Erythroblast (primary cell): ENCODE measurements around the gene FPGS.
"Not testable (repeated sequence)": the region's sequence is repeated elsewhere in the genome, so short reads cannot be mapped to it uniquely, and the experiment has no call there.

Experiments used
- DNase-seq, 2 experiments: peaks; one replicate each; lab custom pipeline; 2025; lab: John Stamatoyannopoulos, UW
- GATA1 ChIP-seq: IDR thresholded peaks from 2 replicates; pipeline ENCODE4 v1.6.1; 2011; ENCODE audit warnings: low read depth, mild to moderate bottlenecking, control low read depth, low read length, moderate library complexity
- POLR2A ChIP-seq: IDR thresholded peaks from 2 replicates; pipeline ENCODE4 v1.6.1; 2011; ENCODE audit warnings: mild to moderate bottlenecking, low read length

Gene FPGS

DNA sequence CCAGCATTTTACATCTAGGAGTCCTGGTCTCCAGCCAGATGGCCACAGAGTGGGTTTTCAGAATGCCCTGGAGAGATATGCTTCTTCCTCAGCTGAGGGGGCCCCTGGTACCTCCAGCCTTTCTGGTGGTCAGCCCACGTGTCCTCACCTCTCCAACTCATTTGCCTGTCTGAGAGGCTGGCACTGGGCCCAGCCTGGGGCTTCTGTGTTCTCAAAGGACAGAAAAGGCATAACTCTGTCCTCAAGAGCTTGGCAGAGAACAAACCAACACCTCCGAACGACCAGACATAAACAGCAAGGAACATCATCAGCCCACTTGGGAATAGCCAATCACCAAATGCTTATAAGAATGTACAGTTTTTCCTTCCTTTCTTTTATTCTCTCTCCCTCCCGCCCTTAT is 34.7 kb downstream of the FPGS start:
- no peak for DNase-seq
- no peak for TF ChIP-seq GATA1
- no peak for TF ChIP-seq POLR2A

DNA sequence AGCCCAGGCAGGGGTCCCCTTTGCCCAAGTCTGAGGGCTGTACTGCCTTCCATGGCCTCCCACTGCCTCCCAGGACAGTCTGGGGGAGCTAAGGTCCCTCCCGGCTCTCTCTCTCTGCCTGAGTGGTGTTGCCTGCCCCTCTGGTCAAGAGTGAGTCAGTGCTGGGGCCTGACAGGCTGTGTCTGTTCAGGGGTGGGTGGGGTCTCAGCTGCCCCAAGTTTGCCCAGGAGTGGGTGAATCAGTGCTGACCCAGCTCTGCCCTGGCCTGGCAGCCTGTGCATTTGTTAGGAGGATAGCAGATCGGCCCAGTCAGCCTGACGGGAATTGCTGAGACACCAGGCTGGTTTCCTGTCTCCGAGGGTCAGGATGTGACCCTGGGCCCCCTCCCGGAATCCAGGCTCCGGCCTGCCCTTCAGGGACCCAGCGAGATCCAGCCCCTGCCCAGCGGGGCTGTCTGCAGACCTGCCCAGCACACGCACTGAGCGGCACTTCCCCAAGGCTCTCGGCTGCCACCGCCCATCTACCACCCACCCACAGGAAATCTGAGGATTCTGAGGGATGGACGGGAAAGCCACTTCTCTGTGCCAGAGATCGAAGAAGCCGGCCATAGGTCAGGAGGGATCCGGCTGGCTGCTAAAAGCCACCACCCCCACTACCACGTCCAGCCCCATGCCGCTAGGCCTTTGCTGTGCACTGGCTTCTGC is 35.8 kb downstream of the FPGS start:
- TF ChIP-seq GATA1, result no peak
- no peak for TF ChIP-seq POLR2A
- no peak for DNase-seq

- TF ChIP-seq POLR2A, result no peak
- no peak for TF ChIP-seq GATA1
- DNase-seq, result peak; percentile 21 to 79
Measured at GRCh38 chr9:127841087-127841835, 38.6 kb downstream of the FPGS start.

DNA sequence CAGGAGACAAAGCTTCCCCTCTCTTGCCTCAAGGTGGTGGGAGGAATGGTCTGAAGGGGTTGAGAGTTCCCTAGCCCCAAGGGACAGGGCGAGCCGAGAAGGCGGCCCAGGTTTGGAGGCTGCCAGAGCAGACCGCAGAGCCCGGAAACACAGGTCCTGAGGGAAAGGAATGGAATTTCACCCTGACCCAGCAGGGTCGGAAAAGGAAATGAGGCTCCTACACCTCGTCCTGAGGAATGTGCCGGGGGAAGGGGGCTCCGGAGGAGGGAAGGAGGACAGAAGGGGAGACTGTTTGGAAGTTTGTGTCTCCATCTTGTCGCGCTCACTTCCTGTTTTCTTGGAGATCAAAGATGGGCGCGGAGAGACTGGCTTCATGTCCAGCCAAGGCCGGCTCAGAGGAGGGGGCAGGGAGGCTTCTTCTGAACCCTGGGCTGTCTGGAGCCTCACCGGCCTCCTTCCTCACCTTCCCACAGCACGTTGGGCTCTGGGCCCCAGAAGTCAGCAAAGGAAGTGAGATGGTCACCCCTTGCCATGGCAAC is 42.2 kb downstream of the FPGS start:
- no peak for DNase-seq
- TF ChIP-seq POLR2A, result no peak
- no peak for TF ChIP-seq GATA1

DNA sequence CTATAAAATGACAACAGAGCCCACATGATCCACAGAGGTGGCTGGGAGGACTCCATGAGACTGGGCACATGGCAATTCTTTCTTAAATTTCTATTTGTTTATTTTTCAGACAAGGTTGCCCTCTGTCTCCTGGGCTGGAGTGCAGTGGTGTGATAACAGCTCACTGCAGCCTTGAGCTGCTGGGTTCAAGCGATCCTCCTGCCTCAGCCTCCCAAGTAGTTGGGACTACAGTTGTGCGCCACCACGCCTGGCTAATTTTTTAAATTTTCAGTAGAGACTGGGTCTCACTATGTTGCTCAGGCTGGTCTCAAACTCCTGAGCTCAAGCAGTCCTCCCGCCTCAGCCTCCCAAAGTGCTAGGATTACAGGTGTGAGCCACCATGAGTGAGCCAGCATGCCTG is 42.9 kb downstream of the FPGS start:
- DNase-seq, result not testable (repeated sequence)

DNA sequence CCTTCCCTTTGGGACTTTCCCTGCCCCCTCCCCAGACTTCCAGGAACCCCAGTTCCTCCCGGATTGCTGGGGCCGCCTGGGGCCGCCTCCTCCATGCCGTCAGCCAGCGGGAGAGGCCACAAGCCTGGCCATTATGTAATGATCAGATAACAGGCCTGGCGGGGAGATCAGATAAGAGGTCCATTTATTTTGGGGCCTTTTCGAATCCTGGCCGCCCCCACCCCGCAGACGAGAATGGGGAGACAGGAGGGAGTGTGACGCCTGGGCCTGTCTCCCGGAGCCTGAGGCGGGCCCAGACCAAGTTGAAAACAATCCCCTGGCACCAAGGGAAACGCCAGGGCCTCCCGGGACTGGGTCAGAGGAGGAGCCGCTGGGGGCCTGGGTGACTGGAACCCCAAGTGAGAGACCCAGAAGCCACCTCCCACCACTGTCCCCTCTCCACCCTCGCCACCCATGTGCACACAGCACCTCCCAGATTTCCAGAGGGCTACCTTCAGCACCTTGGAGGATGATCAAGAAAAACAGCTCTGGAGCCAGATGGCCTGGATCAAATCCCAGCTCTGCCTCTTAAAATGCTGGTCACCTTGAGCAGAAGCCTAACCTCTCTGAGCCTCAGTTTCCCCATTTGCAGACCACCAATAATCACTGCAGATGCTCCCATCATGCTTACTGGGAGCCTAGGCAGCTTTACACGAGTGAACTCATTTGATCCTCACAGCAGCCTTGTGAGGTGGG is 43.9 kb downstream of the FPGS start:
- TF ChIP-seq POLR2A (no peak), GATA1 (no peak)
- peak in 1 of 2 experiments; percentile 59 for DNase-seq

DNA sequence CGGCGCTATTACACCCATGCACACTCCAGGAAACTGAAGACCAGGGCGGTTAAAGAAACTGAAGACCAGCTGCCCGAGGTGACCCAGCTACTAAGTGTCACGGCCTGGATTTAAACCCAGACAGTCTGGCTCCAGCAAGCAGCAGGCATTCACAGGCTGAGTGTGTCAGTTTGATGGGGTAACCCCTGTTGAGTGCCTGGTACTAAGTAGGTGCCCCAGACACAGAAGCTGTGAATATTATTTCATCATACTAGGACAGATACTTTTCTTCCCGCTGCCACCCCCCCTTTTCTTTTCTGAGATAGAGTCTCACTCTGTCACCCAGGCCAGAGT is 44.5 kb downstream of the FPGS start:
- peak in 1 of 2 experiments; percentile 32 for DNase-seq
- no peak for TF ChIP-seq GATA1
- no peak for TF ChIP-seq POLR2A

GRCh38 chr9:127847833-127848755 is 45.4 kb downstream of the FPGS start:
- DNase-seq, result no peak
- TF ChIP-seq GATA1 (no peak), POLR2A (no peak)

DNA sequence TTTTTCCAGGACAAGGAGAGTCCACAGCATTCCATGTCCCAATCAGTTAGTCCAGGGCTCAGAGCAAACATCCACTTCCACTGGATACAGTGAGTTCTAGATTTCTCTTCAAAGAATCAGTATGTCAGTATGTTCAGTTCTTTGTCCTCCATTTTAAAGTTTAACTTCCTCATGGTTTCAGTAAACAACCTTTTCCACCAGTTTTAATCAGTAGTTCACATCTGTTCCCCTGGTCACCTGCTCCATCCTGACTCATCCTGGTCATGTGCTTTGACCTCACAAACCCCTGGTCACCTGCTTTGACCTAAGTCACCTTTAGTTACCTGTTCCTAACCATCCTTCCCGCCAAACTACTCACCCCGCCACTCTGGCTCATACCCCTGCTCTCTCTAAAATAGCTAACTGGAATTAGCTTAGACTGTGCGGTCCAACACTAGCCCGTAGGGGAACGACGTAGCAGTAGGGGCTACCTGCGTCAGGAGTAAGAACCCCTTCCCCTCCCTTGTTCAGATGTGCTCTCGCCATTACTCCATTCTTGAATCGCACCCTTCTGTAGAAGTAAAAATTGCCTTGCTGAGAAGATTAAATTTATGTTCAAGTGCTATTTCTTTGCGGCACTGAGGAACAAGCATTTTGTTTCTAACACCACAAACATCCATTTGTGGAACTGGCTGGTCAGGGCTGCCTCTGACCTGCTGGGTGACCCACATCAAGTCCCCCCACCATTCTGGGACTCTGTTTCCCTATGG is 46.2 kb downstream of the FPGS start:
- peak in 1 of 2 experiments; percentile 32 for DNase-seq
- TF ChIP-seq POLR2A, result no peak
- no peak for TF ChIP-seq GATA1

DNA sequence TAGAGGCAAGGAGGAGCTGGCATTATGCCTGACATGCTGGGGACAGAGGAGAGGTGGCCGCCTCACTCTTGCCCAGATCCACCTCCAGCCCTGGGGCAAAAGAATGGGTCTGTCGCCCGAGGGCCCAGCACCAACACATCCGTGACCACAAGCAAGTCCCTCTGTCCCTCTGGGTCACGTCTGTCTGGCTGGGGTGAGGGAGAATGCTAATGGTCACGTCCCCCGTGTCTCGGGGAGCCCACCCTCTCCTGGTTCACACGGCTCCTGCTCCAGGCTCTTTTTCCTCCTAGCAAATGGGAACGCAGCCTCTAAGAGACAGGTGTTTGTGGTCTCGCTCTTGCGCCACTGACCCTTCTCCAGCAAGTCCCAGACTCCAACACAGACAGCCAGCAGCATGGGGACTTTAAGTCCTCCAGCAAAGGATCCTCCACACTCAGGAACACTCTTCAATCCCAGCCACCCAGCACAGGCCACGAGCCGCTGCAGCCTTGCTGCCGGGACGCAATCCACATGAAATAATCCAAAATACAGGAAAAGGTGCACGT is 47.7 kb downstream of the FPGS start:
- TF ChIP-seq GATA1 (no peak), POLR2A (no peak)
- DNase-seq, result no peak

- TF ChIP-seq POLR2A, result no peak
- TF ChIP-seq GATA1, result no peak
- DNase-seq, result no peak
Measured at GRCh38 chr9:127852829-127853228, 50.1 kb downstream of the FPGS start.
